Ascending aorta (tissue), 2 donors: ENCODE results near the gene PLIN4. TPM values are rescaled to one million over a fixed set of nuclear protein-coding genes. Genes with fewer than 3 reads are reported as not detected.

Source experiments
- DNase-seq, 2 donors: peaks; one replicate each; pipeline ENCODE4 v3.0.0-alpha.2; 2019; ENCODE audit warnings: low spot score in 2 of 2
- H3K27ac ChIP-seq, 2 donors: fragments of 200-600 bp; sonication (generic); one replicate each; pipeline ENCODE4 v1.5.1; 2016 to 2017; ENCODE audit warnings: mild to moderate bottlenecking in 1 of 2
- H3K27me3 ChIP-seq: fragments of 200-600 bp; sonication (generic); one replicate; pipeline ENCODE4 v1.5.1; 2017
- H3K36me3 ChIP-seq, 2 donors: fragments of 200-600 bp; sonication (generic); one replicate each; pipeline ENCODE4 v1.5.1; 2016
- H3K4me1 ChIP-seq, 2 donors: fragments of 200-600 bp; sonication (generic); one replicate each; pipeline ENCODE4 v1.5.1; 2016 to 2017; ENCODE audit warnings: mild to moderate bottlenecking in 1 of 2
- H3K4me3 ChIP-seq, 2 donors: fragments of 200-600 bp; sonication (generic); one replicate each; pipeline ENCODE4 v1.5.1; 2016 to 2017; ENCODE audit warnings: mild to moderate bottlenecking in 1 of 2
- H3K9me3 ChIP-seq, 2 donors: fragments of 200-600 bp; sonication (generic); one replicate each; pipeline ENCODE4 v1.5.1; 2016
- intact Hi-C: fragments of 100-400 bp; cut with DNase I; formaldehyde crosslinking; loops from one replicate; pipeline ENCODE4 v1.15.1; 2023
- total RNA-seq: library from RNA; depleted of rRNA; stranded (reverse); fragments of >200 nt; gene quantifications from one replicate; pipeline ENCODE4 v1.1.0, GENCODE V29; 2016
- TF ChIP-seq, protein P1 (sequence below), 3 experiments: fragments of 200-600 bp in 2 of 3; fragments of 450-650 bp in 1 of 3; sonication (generic) in 2 of 3; IDR thresholded peaks; one replicate each; pipeline ENCODE4 v1.5.1; 2016 to 2019; ENCODE audit warnings: antibody characterized with exemption in 3 of 3, mild to moderate bottlenecking in 1 of 3, moderate library complexity in 1 of 3

PLIN4 gene
- total RNA-seq, 1 donor from 2014 or later, result 15.1 TPM

DNA sequence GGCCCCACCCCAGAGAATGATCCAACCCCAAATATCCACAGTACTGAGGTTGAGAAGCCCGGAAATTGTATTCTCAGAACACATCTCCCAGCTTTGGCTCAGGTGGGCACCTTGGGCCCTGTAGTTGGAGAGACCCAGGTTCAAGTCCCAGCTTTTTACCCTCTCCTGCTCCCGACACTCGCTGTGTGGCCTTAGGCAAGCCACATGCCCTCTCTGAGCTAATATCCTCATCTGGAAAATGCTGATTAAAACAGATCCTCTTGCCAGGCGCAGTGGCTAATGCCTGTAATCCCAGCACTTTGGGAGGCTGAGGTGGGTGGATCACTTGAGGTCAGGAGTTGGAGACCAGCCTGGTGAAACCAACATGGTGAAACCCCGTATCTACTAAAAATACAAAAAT is 2.6 kb downstream of the PLIN4 start:
- Histone ChIP-seq H3K27ac (no peak overlapping the region), H3K36me3 (no peaks in the 10 kb centered on the region), H3K4me3 (no peak overlapping the region), H3K4me1 (peaks cover 3 to 13% of the 10 kb centered on the region in 2 donors), H3K27me3 (no peaks in the 10 kb centered on the region), H3K9me3 (no peaks in the 10 kb centered on the region)
- TF ChIP-seq, protein P1, sequence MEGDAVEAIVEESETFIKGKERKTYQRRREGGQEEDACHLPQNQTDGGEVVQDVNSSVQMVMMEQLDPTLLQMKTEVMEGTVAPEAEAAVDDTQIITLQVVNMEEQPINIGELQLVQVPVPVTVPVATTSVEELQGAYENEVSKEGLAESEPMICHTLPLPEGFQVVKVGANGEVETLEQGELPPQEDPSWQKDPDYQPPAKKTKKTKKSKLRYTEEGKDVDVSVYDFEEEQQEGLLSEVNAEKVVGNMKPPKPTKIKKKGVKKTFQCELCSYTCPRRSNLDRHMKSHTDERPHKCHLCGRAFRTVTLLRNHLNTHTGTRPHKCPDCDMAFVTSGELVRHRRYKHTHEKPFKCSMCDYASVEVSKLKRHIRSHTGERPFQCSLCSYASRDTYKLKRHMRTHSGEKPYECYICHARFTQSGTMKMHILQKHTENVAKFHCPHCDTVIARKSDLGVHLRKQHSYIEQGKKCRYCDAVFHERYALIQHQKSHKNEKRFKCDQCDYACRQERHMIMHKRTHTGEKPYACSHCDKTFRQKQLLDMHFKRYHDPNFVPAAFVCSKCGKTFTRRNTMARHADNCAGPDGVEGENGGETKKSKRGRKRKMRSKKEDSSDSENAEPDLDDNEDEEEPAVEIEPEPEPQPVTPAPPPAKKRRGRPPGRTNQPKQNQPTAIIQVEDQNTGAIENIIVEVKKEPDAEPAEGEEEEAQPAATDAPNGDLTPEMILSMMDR (IDR thresholded peaks at IDR 0.05), result no peak
- intact Hi-C loops, result no loop called here
- no peak for DNase-seq

DNA sequence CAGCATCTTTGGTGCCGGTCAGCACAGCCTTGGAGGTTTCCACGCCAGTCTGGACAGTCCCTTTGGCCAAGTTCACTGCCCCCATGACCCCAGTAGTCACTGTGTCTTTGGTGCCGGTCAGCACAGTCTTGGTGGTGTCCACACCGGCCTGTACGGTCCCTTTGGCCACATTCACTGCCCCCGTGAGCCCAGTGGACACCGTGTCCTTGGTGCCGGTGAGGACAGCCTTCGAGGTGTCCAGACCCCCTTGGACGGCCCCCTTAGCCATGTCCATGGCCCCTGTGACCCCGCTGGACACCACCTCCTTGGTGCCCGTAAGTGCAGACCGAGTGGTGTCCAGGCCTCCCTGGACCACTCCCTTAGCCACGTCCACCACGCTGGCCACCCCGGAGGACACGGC is 5.0 kb downstream of the PLIN4 start:
- Histone ChIP-seq H3K36me3 (no peaks in the 10 kb centered on the region), H3K27ac (no peak overlapping the region), H3K27me3 (no peaks in the 10 kb centered on the region), H3K9me3 (no peaks in the 10 kb centered on the region), H3K4me3 (no peak overlapping the region), H3K4me1 (peaks cover 2 to 7% of the 10 kb centered on the region in 2 donors)
- intact Hi-C loops, result no loop called here
- TF ChIP-seq, protein P1 (IDR thresholded peaks at IDR 0.05), result no peak
- no peak for DNase-seq

DNA sequence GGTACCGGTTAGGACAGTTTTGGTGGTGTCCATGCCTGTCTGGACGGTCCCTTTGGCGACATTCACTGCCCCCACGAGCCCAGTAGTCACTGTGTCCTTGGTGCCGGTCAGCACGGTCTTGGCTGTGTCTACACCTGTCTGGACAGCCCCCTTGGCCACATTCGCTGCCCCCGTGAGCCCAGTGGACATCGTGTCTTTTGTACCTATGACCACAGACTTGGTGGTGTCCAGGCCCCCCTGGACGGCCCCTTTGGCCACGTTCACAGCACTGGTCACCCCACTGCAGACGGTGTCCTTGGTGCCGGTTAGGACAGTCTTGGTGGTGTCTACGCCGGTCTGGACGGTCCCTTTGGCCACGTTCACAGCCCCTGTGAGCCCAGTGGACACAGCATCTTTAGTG is 6.2 kb downstream of the PLIN4 start:
- no peaks in the 10 kb centered on the region for H3K36me3 ChIP-seq
- TF ChIP-seq, protein P1 (IDR thresholded peaks at IDR 0.05), result no peak
- no peak for DNase-seq
- no peak overlapping the region for H3K4me3 ChIP-seq
- intact Hi-C loops, result no loop called here
- no peak overlapping the region for H3K27ac ChIP-seq
- H3K4me1 ChIP-seq, result no peaks in the 10 kb centered on the region
- no peaks in the 10 kb centered on the region for H3K27me3 ChIP-seq
- H3K9me3 ChIP-seq, result no peaks in the 10 kb centered on the region

DNA sequence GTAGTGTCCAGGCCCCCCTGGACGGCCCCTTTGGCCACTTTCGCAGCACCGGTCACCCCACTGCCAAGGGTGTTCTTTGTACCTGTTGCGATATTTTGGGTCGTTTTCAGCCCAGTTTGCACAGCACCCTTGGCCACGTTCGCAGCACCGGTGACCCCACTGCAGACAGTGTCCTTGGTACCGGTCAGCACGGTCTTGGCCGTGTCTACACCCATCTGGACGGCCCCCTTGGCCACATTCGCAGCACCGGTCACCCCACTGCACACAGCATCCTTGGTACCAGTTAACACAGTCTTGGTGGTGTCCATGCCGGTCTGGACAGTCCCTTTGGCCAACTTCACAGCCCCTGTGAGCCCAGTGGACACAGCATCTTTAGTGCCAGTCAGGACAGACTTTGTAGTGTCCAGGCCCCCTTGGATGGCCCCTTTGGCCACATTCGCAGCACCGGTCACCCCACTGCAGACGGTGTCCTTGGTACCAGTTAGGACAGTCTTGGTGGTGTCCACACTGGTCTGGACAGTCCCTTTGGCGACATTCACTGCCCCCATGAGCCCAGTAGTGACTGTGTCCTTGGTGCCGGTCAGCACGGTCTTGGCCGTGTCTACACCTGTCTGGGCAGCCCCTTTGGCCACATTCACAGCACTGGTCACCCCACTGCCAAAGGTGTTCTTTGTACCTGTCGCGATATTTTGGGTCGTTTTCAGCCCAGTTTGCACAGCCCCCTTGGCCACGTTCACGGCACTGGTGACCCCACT is 6.8 kb downstream of the PLIN4 start:
- intact Hi-C loops, result no loop called here
- H3K4me3 ChIP-seq, result no peak overlapping the region
- H3K4me1 ChIP-seq, result no peaks in the 10 kb centered on the region
- TF ChIP-seq, protein P1 (IDR thresholded peaks at IDR 0.05), result no peak
- H3K27me3 ChIP-seq, result no peaks in the 10 kb centered on the region
- H3K27ac ChIP-seq, result no peak overlapping the region
- DNase-seq, result no peak
- H3K9me3 ChIP-seq, result no peaks in the 10 kb centered on the region
- no peaks in the 10 kb centered on the region for H3K36me3 ChIP-seq

DNA sequence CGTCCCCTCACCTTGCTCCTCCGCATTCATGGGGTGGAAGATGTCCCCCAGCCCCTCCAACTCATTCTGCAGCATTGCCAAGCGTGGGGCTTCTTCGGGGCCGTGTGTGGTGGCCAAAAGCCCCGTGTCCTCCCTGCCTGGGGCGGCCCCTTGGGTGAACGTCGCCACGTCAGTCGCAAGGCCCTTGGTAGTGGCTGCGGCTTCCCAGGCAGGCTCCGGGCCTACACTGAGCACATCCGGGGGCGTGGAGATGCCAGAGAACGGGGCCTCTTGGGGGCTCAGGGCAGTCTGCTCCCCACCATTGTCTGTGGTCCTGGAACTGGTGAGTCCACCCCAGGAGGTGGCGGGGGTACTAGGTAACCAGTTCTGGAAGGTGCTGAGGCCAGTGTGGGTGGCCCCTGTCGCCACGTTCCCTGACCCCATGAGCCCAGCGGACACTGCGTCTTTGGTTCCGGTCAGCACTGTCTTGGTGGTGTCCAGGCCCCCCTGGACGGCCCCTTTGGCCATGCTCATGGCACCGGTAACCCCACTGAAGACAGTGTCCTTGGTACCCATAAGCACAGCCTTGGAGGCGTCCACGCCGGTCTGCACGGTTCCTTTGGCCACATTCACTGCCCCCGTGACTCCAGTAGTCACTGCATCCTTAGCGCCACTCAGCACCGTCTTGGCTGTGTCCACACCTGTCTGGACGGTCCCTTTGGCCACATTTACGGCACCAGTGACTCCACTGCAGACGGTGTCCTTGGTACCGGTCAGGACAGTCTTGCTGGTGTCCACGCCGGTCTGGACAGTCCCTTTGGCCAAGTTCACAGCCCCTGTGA is 7.6 kb downstream of the PLIN4 start:
- DNase-seq, result no peak
- no peak overlapping the region for H3K4me3 ChIP-seq
- no peaks in the 10 kb centered on the region for H3K4me1 ChIP-seq
- intact Hi-C loops, result no loop called here
- H3K27me3 ChIP-seq, result no peaks in the 10 kb centered on the region
- TF ChIP-seq, protein P1 (IDR thresholded peaks at IDR 0.05), result no peak
- no peaks in the 10 kb centered on the region for H3K9me3 ChIP-seq
- no peak overlapping the region for H3K27ac ChIP-seq
- H3K36me3 ChIP-seq, result no peaks in the 10 kb centered on the region
